Esophagus squamous epithelium (tissue), 4 donors: ENCODE results near the gene SLC35E2B.

Experiments used
- CTCF ChIP-seq, 6 experiments: fragments of 450-650 bp in 4 of 6; fragments of 200-600 bp in 2 of 6; sonication (generic) in 2 of 6; IDR thresholded peaks; one replicate each; pipeline ENCODE4 v1.5.1; 2016 to 2019; ENCODE audit warnings: antibody characterized with exemption in 6 of 6, mild to moderate bottlenecking in 4 of 6, moderate library complexity in 4 of 6
- POLR2A ChIP-seq, 4 donors: fragments of 450-650 bp; IDR thresholded peaks; one replicate each; pipeline ENCODE4 v1.6.1; 2017; ENCODE audit warnings: antibody characterized with exemption in 4 of 4, mild to moderate bottlenecking in 4 of 4, moderate library complexity in 3 of 4

GRCh38 chr1:1626207-1627141 is 66.1 kb downstream of the SLC35E2B start:
- TF ChIP-seq CTCF (IDR thresholded peaks at IDR 0.05) (no peak), POLR2A (IDR thresholded peaks at IDR 0.05) (no peak)
